Measurements from ENCODE around the gene RAD51B. TPM values are rescaled to one million over a fixed set of nuclear protein-coding genes. Genes with fewer than 3 reads are reported as not detected.

RAD51B gene
- total RNA-seq, 2 donors from 2014 or later = 22.8 to 33.8 TPM

- 94 to 100% methylated on average over 1 of the region's 1 CpG for WGBS, 2 experiments (ENCODE audit: insufficient coverage in 1 of 2, insufficient read length in 1 of 2)
- no peak overlapping the region for H3K4me3 ChIP-seq (ENCODE audit: low read length)
- H3K4me1 ChIP-seq (ENCODE audit: control insufficient read depth, insufficient read depth, low read length) = no peaks in the 10 kb centered on the region
- no peaks in the 10 kb centered on the region for H3K27me3 ChIP-seq (ENCODE audit: control insufficient read depth, insufficient read depth, low read length, poor library complexity, severe bottlenecking)
- no peaks in the 10 kb centered on the region for H3K9me3 ChIP-seq (ENCODE audit: control insufficient read depth, low read length)
- no peak overlapping the region for H3K27ac ChIP-seq (ENCODE audit: low read depth, low read length)
- no peak overlapping the region for H3K9ac ChIP-seq (ENCODE audit: extremely low read depth, low read length, poor library complexity, severe bottlenecking)
- H3K9me3 Mint-ChIP-seq = no peaks in the 10 kb centered on the region
- H3K4me3 Mint-ChIP-seq = no peak overlapping the region
- H3K27ac Mint-ChIP-seq = no peak overlapping the region
- no peaks in the 10 kb centered on the region for H3K27me3 Mint-ChIP-seq (ENCODE audit: insufficient read depth)
- DNase-seq = no peak
- peaks cover 91% of the 10 kb centered on the region for H3K36me3 ChIP-seq (ENCODE audit: control insufficient read depth, insufficient read depth, low read length)
- H3K36me3 Mint-ChIP-seq (ENCODE audit: low read depth) = peaks cover 78% of the 10 kb centered on the region
- no peaks in the 10 kb centered on the region for H3K4me1 Mint-ChIP-seq
- no peak for TF ChIP-seq CTCF (conservative IDR thresholded peaks at IDR 0.05)
These were observed 40.8 kb upstream of the RAD51B start for GRCh38 chr14:67778792-67779191.

GRCh38 chr14:67782090-67782489, 37.5 kb upstream of the RAD51B start:
- H3K9ac ChIP-seq (ENCODE audit: extremely low read depth, low read length, poor library complexity, severe bottlenecking) = no peak overlapping the region

GRCh38 chr14:67784244-67784823, 35.2 kb upstream of the RAD51B start:
- Mint-ChIP-seq H3K27me3 (ENCODE audit: insufficient read depth) (no peaks in the 10 kb centered on the region), H3K9me3 (no peaks in the 10 kb centered on the region), H3K4me3 (no peak overlapping the region), H3K27ac (no peak overlapping the region), H3K36me3 (ENCODE audit: low read depth) (peaks cover 82% of the 10 kb centered on the region), H3K4me1 (no peaks in the 10 kb centered on the region)
- Histone ChIP-seq H3K4me1 (ENCODE audit: control insufficient read depth, insufficient read depth, low read length) (no peaks in the 10 kb centered on the region), H3K4me3 (ENCODE audit: low read length) (no peak overlapping the region), H3K9ac (ENCODE audit: extremely low read depth, low read length, poor library complexity, severe bottlenecking) (no peak overlapping the region), H3K27ac (ENCODE audit: low read depth, low read length) (no peak overlapping the region), H3K36me3 (ENCODE audit: control insufficient read depth, insufficient read depth, low read length) (peaks cover 91% of the 10 kb centered on the region), H3K27me3 (ENCODE audit: control insufficient read depth, insufficient read depth, low read length, poor library complexity, severe bottlenecking) (no peaks in the 10 kb centered on the region), H3K9me3 (ENCODE audit: control insufficient read depth, low read length) (no peaks in the 10 kb centered on the region)
- WGBS, 2 experiments (ENCODE audit: insufficient coverage in 1 of 2, insufficient read length in 1 of 2) = 89 to 100% methylated on average over 4 to 5 of the region's 5 CpGs
- TF ChIP-seq CTCF (conservative IDR thresholded peaks at IDR 0.05) = no peak
- DNase-seq = no peak

More at GRCh38 chr14:67782090-67782489, 37.5 kb upstream of the RAD51B start:
- Mint-ChIP-seq H3K4me1 (no peaks in the 10 kb centered on the region), H3K27me3 (ENCODE audit: insufficient read depth) (no peaks in the 10 kb centered on the region), H3K9me3 (no peaks in the 10 kb centered on the region), H3K27ac (no peak overlapping the region), H3K4me3 (no peak overlapping the region), H3K36me3 (ENCODE audit: low read depth) (peaks cover 76% of the 10 kb centered on the region)
- Histone ChIP-seq H3K27ac (ENCODE audit: low read depth, low read length) (no peak overlapping the region), H3K9me3 (ENCODE audit: control insufficient read depth, low read length) (no peaks in the 10 kb centered on the region), H3K4me3 (ENCODE audit: low read length) (no peak overlapping the region), H3K27me3 (ENCODE audit: control insufficient read depth, insufficient read depth, low read length, poor library complexity, severe bottlenecking) (no peaks in the 10 kb centered on the region), H3K4me1 (ENCODE audit: control insufficient read depth, insufficient read depth, low read length) (no peaks in the 10 kb centered on the region), H3K36me3 (ENCODE audit: control insufficient read depth, insufficient read depth, low read length) (peaks cover 91% of the 10 kb centered on the region)
- 50 to 53% methylated on average over 1 to 3 of the region's 3 CpGs for WGBS, 2 experiments (ENCODE audit: insufficient coverage in 1 of 2, insufficient read length in 1 of 2)
- no peak for DNase-seq
- no peak for TF ChIP-seq CTCF (conservative IDR thresholded peaks at IDR 0.05)

All from endodermal cell (in vitro differentiated cells).